Measurements from ENCODE around the gene KCTD16.

- TF ChIP-seq CTCF (IDR thresholded peaks at IDR 0.05): no peak
- no peak for TF ChIP-seq POLR2A (IDR thresholded peaks at IDR 0.05)
Observed at GRCh38 chr5:144194144-144194543, 23.5 kb downstream of the KCTD16 start.

All from uterus (tissue), 2 donors.